BE2C (cell line): ENCODE results near the gene REXO1.

Source experiments
- DNase-seq: peaks from one replicate; pipeline ENCODE4 v3.0.0-alpha.2; 2020
- H3K27me3 ChIP-seq: fragments of 250-450 bp; sonication (Bioruptor Pico); 2 replicates; pipeline ENCODE4 v1.5.1; 2020; ENCODE audit warnings: mild to moderate bottlenecking
- H3K36me3 ChIP-seq: fragments of 250-450 bp; sonication (Bioruptor Pico); 2 replicates; pipeline ENCODE4 v1.5.1; 2020; ENCODE audit warnings: mild to moderate bottlenecking
- H3K4me1 ChIP-seq: fragments of 250-450 bp; sonication (Bioruptor Pico); 2 replicates; pipeline ENCODE4 v1.5.1; 2020
- H3K4me3 ChIP-seq: 2 replicates; pipeline ENCODE4 v1.5.1; 2011; ENCODE audit warnings: low read depth, low read length
- H3K9me3 ChIP-seq: fragments of 250-450 bp; sonication (Bioruptor Pico); 2 replicates; pipeline ENCODE4 v1.5.1; 2020
- CTCF ChIP-seq: IDR thresholded peaks from 2 replicates; pipeline ENCODE4 v1.5.1; 2012; ENCODE audit warnings: mild to moderate bottlenecking, low read depth, low read length

The REXO1 gene

GRCh38 chr19:1833540-1833939 is 14.7 kb downstream of the REXO1 start:
- H3K27me3 ChIP-seq = no peaks in the 10 kb centered on the region
- H3K9me3 ChIP-seq = no peaks in the 10 kb centered on the region
- H3K4me1 ChIP-seq = peaks cover 9% of the 10 kb centered on the region
- peaks cover 17% of the 10 kb centered on the region for H3K36me3 ChIP-seq
- no peak for DNase-seq
- TF ChIP-seq CTCF = no peak
- H3K4me3 ChIP-seq = no peak overlapping the region

GRCh38 chr19:1832046-1832663 is 16.1 kb downstream of the REXO1 start:
- no peak overlapping the region for H3K4me3 ChIP-seq
- no peak for TF ChIP-seq CTCF
- no peak for DNase-seq
- H3K27me3 ChIP-seq = no peaks in the 10 kb centered on the region
- H3K9me3 ChIP-seq = no peaks in the 10 kb centered on the region
- H3K4me1 ChIP-seq = peaks cover 5% of the 10 kb centered on the region
- peaks cover 29% of the 10 kb centered on the region for H3K36me3 ChIP-seq

- Histone ChIP-seq H3K9me3 (no peaks in the 10 kb centered on the region), H3K27me3 (no peaks in the 10 kb centered on the region), H3K36me3 (peaks cover 36% of the 10 kb centered on the region), H3K4me1 (peaks cover 2% of the 10 kb centered on the region; the same call in 1 of the 2 replicates), H3K4me3 (no peak overlapping the region)
- no peak for DNase-seq
- no peak for TF ChIP-seq CTCF
Observed at GRCh38 chr19:1830978-1831377, 17.3 kb downstream of the REXO1 start.

- Histone ChIP-seq H3K4me1 (peaks cover 5% of the 10 kb centered on the region; the same call in 1 of the 2 replicates), H3K9me3 (no peaks in the 10 kb centered on the region), H3K36me3 (peaks cover 37% of the 10 kb centered on the region), H3K27me3 (no peaks in the 10 kb centered on the region), H3K4me3 (no peak overlapping the region)
- DNase-seq = no peak
- no peak for TF ChIP-seq CTCF
Observed at GRCh38 chr19:1830568-1830967, 17.7 kb downstream of the REXO1 start.

GRCh38 chr19:1829958-1830357 is 18.3 kb downstream of the REXO1 start:
- Histone ChIP-seq H3K27me3 (no peaks in the 10 kb centered on the region), H3K4me1 (peaks cover 5% of the 10 kb centered on the region; the same call in 1 of the 2 replicates), H3K36me3 (peaks cover 41% of the 10 kb centered on the region), H3K4me3 (no peak overlapping the region), H3K9me3 (no peaks in the 10 kb centered on the region)
- DNase-seq = no peak
- no peak for TF ChIP-seq CTCF
